HepG2 (cell line): ENCODE measurements around the gene RPTOR. TPM values are rescaled to one million over a fixed set of nuclear protein-coding genes. Genes with fewer than 3 reads are reported as not detected.
A peak's percentile ranks its signal among the peaks of the same experiment; 100 is the strongest.

Source experiments
- FOXA1 ChIP-seq, 2 experiments: fragments of 450-650 bp in 1 of 2; sonication (generic) in 1 of 2; formaldehyde crosslinking in 1 of 2; IDR thresholded peaks; 2 replicates each; pipeline versions ENCODE4 v1.4.0 to v1.6.1; 2016 to 2020; ENCODE audit warnings: missing genetic modification reagents in 1 of 2
- HNRNPK ChIP-seq: fragments of 200-400 bp; formaldehyde crosslinking; IDR thresholded peaks from 2 replicates; pipeline ENCODE4 v1.6.1; 2018; ENCODE audit warnings: low read length, low read depth, moderate library complexity, mild to moderate bottlenecking; ENCODE audit not compliant: poor library complexity, severe bottlenecking
- NFKB2 ChIP-seq: sonication (generic); formaldehyde crosslinking; IDR thresholded peaks from 2 replicates; pipeline ENCODE4 v1.4.0; 2020; ENCODE audit warnings: missing genetic modification reagents, borderline replicate concordance
- PBX2 ChIP-seq: IDR thresholded peaks from 2 replicates; pipeline ENCODE4 v1.6.1; 2016; ENCODE audit warnings: control low read depth
- TARDBP ChIP-seq: sonication (generic); formaldehyde crosslinking; IDR thresholded peaks from 2 replicates; pipeline ENCODE4 v1.8.0; 2022; ENCODE audit warnings: mild to moderate bottlenecking, missing genetic modification reagents
- THAP8 ChIP-seq: sonication (generic); formaldehyde crosslinking; IDR thresholded peaks from 2 replicates; pipeline ENCODE4 v1.5.1; 2020; ENCODE audit warnings: missing genetic modification reagents, mild to moderate bottlenecking, borderline replicate concordance
- ZBTB25 ChIP-seq: IDR thresholded peaks from 2 replicates; pipeline ENCODE4 v1.6.1; 2018; ENCODE audit warnings: missing genetic modification reagents
- ZBTB8A ChIP-seq: sonication (generic); formaldehyde crosslinking; IDR thresholded peaks from 2 replicates; pipeline ENCODE4 v1.4.0; 2020; ENCODE audit warnings: mild to moderate bottlenecking, low read depth, missing genetic modification reagents, borderline replicate concordance
- ZMYM2 ChIP-seq: sonication (generic); formaldehyde crosslinking; IDR thresholded peaks from 2 replicates; pipeline ENCODE4 v1.8.0; 2022; ENCODE audit warnings: mild to moderate bottlenecking, missing genetic modification reagents
- ZNF12 ChIP-seq: sonication (generic); formaldehyde crosslinking; IDR thresholded peaks from 2 replicates; pipeline ENCODE4 v1.5.0; 2020; ENCODE audit warnings: missing genetic modification reagents
- ZNF224 ChIP-seq: sonication (generic); formaldehyde crosslinking; IDR thresholded peaks from 2 replicates; pipeline ENCODE4 v1.5.0; 2020; ENCODE audit warnings: mild to moderate bottlenecking, missing genetic modification reagents
- ZNF296 ChIP-seq: sonication (generic); formaldehyde crosslinking; conservative IDR thresholded peaks from 2 replicates; pipeline ENCODE4 v1.5.0; 2020; ENCODE audit warnings: mild to moderate bottlenecking, missing genetic modification reagents
- ZNF446 ChIP-seq: sonication (generic); formaldehyde crosslinking; IDR thresholded peaks from 2 replicates; pipeline ENCODE4 v1.5.0; 2020; ENCODE audit warnings: mild to moderate bottlenecking, missing genetic modification reagents
- ZNF740 ChIP-seq: sonication (generic); formaldehyde crosslinking; IDR thresholded peaks from 2 replicates; pipeline ENCODE4 v1.4.0; 2020; ENCODE audit warnings: missing genetic modification reagents
- ZNF773 ChIP-seq: sonication (generic); formaldehyde crosslinking; IDR thresholded peaks from 2 replicates; pipeline ENCODE4 v1.4.0; 2020; ENCODE audit warnings: missing genetic modification reagents, borderline replicate concordance
- polyA plus RNA-seq, 8 experiments: library from polyadenylated mRNA; depleted of rRNA in 3 of 8; stranded (reverse) in 7 of 8; unstranded in 1 of 8; fragments of >200 nt; fragmentation: Illumina TruSeq in 4 of 8; extraction: Trizol in 4 of 8; gene quantifications; 2 replicates each; pipeline versions ENCODE4 v1.2.1 to v1.2.3, GENCODE V29; 2011 to 2016; ENCODE audit warnings: low read depth in 4 of 8, missing spikeins in 1 of 8, mixed read lengths in 1 of 8; ENCODE audit not compliant: insufficient read depth in 1 of 8
- total RNA-seq, 5 experiments: library from RNA; depleted of rRNA; stranded (reverse); fragments of >200 nt; fragmentation: Illumina TruSeq; extraction: Trizol; gene quantifications; 2 replicates each; pipeline ENCODE4 v1.2.3, GENCODE V29; 2016; ENCODE audit warnings: low read depth in 1 of 5
- TF ChIP-seq, protein P1 (sequence below): sonication (generic); formaldehyde crosslinking; IDR thresholded peaks from 2 replicates; pipeline ENCODE4 v1.4.0; 2020; ENCODE audit warnings: missing genetic modification reagents
- TF ChIP-seq, protein P2 (sequence below), 2 experiments: sonication (generic) in 1 of 2; formaldehyde crosslinking in 1 of 2; IDR thresholded peaks; 2 replicates each; pipeline versions ENCODE4 v1.4.0 to v1.6.1; 2016 to 2020; ENCODE audit warnings: borderline replicate concordance in 1 of 2, low read depth in 1 of 2, mild to moderate bottlenecking in 1 of 2, missing genetic modification reagents in 1 of 2
- TF ChIP-seq, protein P3 (sequence below): IDR thresholded peaks from 2 replicates; pipeline ENCODE4 v1.6.1; 2012; ENCODE audit warnings: inconsistent platforms

The RPTOR gene
- total and polyA plus RNA-seq, 2 of the 13 experiments (the other 11 are each of a cell fraction or from before 2014, with no cell fraction given): 6.6 to 25.3 TPM

GRCh38 chr17:80791758-80792284 is 247.2 kb downstream of the RPTOR start (continued):
- TF ChIP-seq FOXA1 (IDR thresholded peaks at IDR 0.05): no peak
- 0 out of 2 replicates have a peak, but pooled peaks have one; percentile 26 for TF ChIP-seq FOXA1 (CRISPR knock-in tag; IDR thresholded peaks at IDR 0.05)
- TF ChIP-seq ZBTB25 (CRISPR knock-in tag): no peak
- no peak for TF ChIP-seq ZNF740 (CRISPR knock-in tag)
- TF ChIP-seq, protein P1, sequence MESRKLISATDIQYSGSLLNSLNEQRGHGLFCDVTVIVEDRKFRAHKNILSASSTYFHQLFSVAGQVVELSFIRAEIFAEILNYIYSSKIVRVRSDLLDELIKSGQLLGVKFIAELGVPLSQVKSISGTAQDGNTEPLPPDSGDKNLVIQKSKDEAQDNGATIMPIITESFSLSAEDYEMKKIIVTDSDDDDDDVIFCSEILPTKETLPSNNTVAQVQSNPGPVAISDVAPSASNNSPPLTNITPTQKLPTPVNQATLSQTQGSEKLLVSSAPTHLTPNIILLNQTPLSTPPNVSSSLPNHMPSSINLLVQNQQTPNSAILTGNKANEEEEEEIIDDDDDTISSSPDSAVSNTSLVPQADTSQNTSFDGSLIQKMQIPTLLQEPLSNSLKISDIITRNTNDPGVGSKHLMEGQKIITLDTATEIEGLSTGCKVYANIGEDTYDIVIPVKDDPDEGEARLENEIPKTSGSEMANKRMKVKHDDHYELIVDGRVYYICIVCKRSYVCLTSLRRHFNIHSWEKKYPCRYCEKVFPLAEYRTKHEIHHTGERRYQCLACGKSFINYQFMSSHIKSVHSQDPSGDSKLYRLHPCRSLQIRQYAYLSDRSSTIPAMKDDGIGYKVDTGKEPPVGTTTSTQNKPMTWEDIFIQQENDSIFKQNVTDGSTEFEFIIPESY: peak; percentile 83
- TF ChIP-seq ZNF773 (CRISPR knock-in tag): no peak
- no peak for TF ChIP-seq ZNF224 (CRISPR knock-in tag)
- no peak for TF ChIP-seq NFKB2 (CRISPR knock-in tag)
- TF ChIP-seq THAP8 (CRISPR knock-in tag): no peak
- TF ChIP-seq, protein P2, sequence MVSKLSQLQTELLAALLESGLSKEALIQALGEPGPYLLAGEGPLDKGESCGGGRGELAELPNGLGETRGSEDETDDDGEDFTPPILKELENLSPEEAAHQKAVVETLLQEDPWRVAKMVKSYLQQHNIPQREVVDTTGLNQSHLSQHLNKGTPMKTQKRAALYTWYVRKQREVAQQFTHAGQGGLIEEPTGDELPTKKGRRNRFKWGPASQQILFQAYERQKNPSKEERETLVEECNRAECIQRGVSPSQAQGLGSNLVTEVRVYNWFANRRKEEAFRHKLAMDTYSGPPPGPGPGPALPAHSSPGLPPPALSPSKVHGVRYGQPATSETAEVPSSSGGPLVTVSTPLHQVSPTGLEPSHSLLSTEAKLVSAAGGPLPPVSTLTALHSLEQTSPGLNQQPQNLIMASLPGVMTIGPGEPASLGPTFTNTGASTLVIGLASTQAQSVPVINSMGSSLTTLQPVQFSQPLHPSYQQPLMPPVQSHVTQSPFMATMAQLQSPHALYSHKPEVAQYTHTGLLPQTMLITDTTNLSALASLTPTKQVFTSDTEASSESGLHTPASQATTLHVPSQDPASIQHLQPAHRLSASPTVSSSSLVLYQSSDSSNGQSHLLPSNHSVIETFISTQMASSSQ (IDR thresholded peaks at IDR 0.05; ENCODE audit: low read depth): no peak
- TF ChIP-seq, protein P2 (CRISPR knock-in tag; IDR thresholded peaks at IDR 0.05; ENCODE audit: borderline replicate concordance): peak; percentile 20; the same call in 1 of the 2 replicates
- TF ChIP-seq ZNF296 (CRISPR knock-in tag): no peak
- TF ChIP-seq, protein P3, sequence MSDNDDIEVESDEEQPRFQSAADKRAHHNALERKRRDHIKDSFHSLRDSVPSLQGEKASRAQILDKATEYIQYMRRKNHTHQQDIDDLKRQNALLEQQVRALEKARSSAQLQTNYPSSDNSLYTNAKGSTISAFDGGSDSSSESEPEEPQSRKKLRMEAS: peak; percentile 39; the same call in 1 of the 2 replicates
- no peak for TF ChIP-seq ZMYM2 (CRISPR knock-in tag)
- no peak for TF ChIP-seq ZBTB8A (CRISPR knock-in tag)
- TF ChIP-seq ZNF446 (CRISPR knock-in tag): no peak
- no peak; the same call in 1 of the 2 replicates for TF ChIP-seq ZNF12 (CRISPR knock-in tag)
- TF ChIP-seq PBX2 (CRISPR knock-in tag): peak; percentile 64
- TF ChIP-seq TARDBP (CRISPR knock-in tag): no peak
- TF ChIP-seq HNRNPK: peak; percentile 50
